HepG2 (cell line): ENCODE results near the gene GALK2. TPM values are rescaled to one million over a fixed set of nuclear protein-coding genes. Genes with fewer than 3 reads are reported as not detected.

Experiments
- ATAC-seq: fragments of 200-7000 bp; cut with Tn5 transposase; 3 replicates; pipeline ENCODE4 v1.9.1; 2020; ENCODE audit warnings: mild to moderate bottlenecking, moderate library complexity
- BruUV-seq: library from RNA; stranded (reverse); fragments of 400-500 nt; replicated peaks from 2 replicates; lab custom pipeline; 2021; lab: Mats Ljungman, UMichigan
- CTCF ChIA-PET: fragments of 300-600 bp; formaldehyde crosslinking; extraction: SDS; loops from one replicate; lab custom pipeline; 2021; ENCODE audit warnings: low total read pairs, inconsistent platforms, low intra/inter-chr PET ratio; lab: Yijun Ruan, JAX
- POLR2A ChIA-PET: fragments of 350-600 bp; sonication (Branson Sonifier 250); formaldehyde crosslinking; loops from one replicate; lab custom pipeline; 2020; ENCODE audit warnings: antibody characterized with exemption, inconsistent platforms; lab: Yijun Ruan, JAX
- DNase-seq: peaks from one replicate; pipeline ENCODE4 v3.0.0-alpha.2; 2015; ENCODE audit warnings: low spot score
- FAIRE-seq: peaks from 3 replicates; lab custom pipeline; 2011; peaks lifted over from hg19 to GRCh38; lab: Jason Lieb, UNC
- H2AFZ ChIP-seq: one replicate; pipeline ENCODE4 v1.6.1; 2011; ENCODE audit warnings: low read length, inconsistent platforms
- H3K27ac ChIP-seq: fragments of 300-600 bp; 3 replicates; pipeline ENCODE4 v1.8.0; 2011; ENCODE audit warnings: mixed run types, mild to moderate bottlenecking, mixed read lengths, low read length, inconsistent platforms; ENCODE audit not compliant: insufficient read depth; ENCODE audit errors: extremely low read length
- H3K27me3 ChIP-seq, 2 experiments: fragments of 200-600 bp in 1 of 2; 2 replicates in 1 of 2; 3 replicates in 1 of 2; pipeline versions ENCODE4 v1.6.0 to v1.8.0; 2011; ENCODE audit warnings: low read length in 2 of 2, mild to moderate bottlenecking in 2 of 2, moderate library complexity in 2 of 2, inconsistent platforms in 1 of 2; ENCODE audit not compliant: insufficient read depth in 2 of 2, control insufficient read depth in 1 of 2
- H3K36me3 ChIP-seq, 2 experiments: fragments of 200-600 bp in 1 of 2; replicated peaks in 1 of 2; 2 replicates in 1 of 2; 3 replicates in 1 of 2; pipeline versions ENCODE4 v1.5.1 to v1.8.0; 2011; ENCODE audit warnings: low read length in 2 of 2, inconsistent platforms in 1 of 2; ENCODE audit not compliant: insufficient read depth in 2 of 2, control insufficient read depth in 1 of 2
- H3K4me1 ChIP-seq: 2 replicates; pipeline ENCODE4 v1.5.1; 2012; ENCODE audit warnings: low read length, inconsistent platforms; ENCODE audit not compliant: insufficient read depth
- H3K4me2 ChIP-seq: 2 replicates; pipeline ENCODE4 v1.6.0; 2011; ENCODE audit warnings: low read depth, low read length, inconsistent platforms
- H3K4me3 ChIP-seq, 3 experiments: fragments of 200-600 bp in 1 of 3; sonication (generic), shearing (Covaris generic) in 1 of 3; replicated peaks in 1 of 3; 2 replicates each; pipeline ENCODE4 v1.5.1; 2011 to 2016; ENCODE audit warnings: low read length in 3 of 3, inconsistent platforms in 2 of 3, low read depth in 2 of 3, mild to moderate bottlenecking in 2 of 3, control low read depth in 1 of 3, mixed read lengths in 1 of 3; ENCODE audit not compliant: insufficient read depth in 1 of 3
- H3K79me2 ChIP-seq: one replicate; pipeline ENCODE4 v1.6.1; 2011; ENCODE audit warnings: low read length, inconsistent platforms; ENCODE audit not compliant: insufficient read depth
- H3K9ac ChIP-seq: 2 replicates; pipeline ENCODE4 v1.6.0; 2011; ENCODE audit warnings: mild to moderate bottlenecking, low read depth, low read length, inconsistent platforms; ENCODE audit not compliant: insufficient read depth
- H3K9me3 ChIP-seq: 2 replicates; pipeline ENCODE4 v1.5.1; 2012; ENCODE audit warnings: mild to moderate bottlenecking, low read length
- H4K20me1 ChIP-seq: 2 replicates; pipeline ENCODE4 v1.6.0; 2011; ENCODE audit warnings: inconsistent platforms, mild to moderate bottlenecking, low read length, moderate library complexity; ENCODE audit not compliant: insufficient read depth
- CAMTA2 ChIP-seq: sonication (generic); formaldehyde crosslinking; IDR thresholded peaks from 2 replicates; pipeline ENCODE4 v1.4.0; 2020; ENCODE audit warnings: mild to moderate bottlenecking, missing genetic modification reagents, borderline replicate concordance
- ERF ChIP-seq: IDR thresholded peaks from 2 replicates; pipeline ENCODE4 v1.6.1; 2018; ENCODE audit warnings: missing biosample characterization, missing genetic modification reagents
- GTF2F1 ChIP-seq: fragments of 150-350 bp; IDR thresholded peaks from 2 replicates; pipeline ENCODE4 v1.6.1; 2014; ENCODE audit warnings: low read length
- HCFC1 ChIP-seq: fragments of 150-350 bp; IDR thresholded peaks from 2 replicates; pipeline ENCODE4 v1.6.1; 2014; ENCODE audit warnings: low read depth, low read length
- HMGA1 ChIP-seq: sonication (generic); formaldehyde crosslinking; conservative IDR thresholded peaks from 2 replicates; pipeline ENCODE4 v1.4.0; 2020; ENCODE audit warnings: missing genetic modification reagents
- KDM3A ChIP-seq: IDR thresholded peaks from 2 replicates; pipeline ENCODE4 v1.6.1; 2018; ENCODE audit warnings: low read depth, missing compliant biosample characterization
- NBN ChIP-seq: fragments of 450-650 bp; conservative IDR thresholded peaks from 2 replicates; pipeline ENCODE4 v1.6.1; 2017
- PAWR ChIP-seq: sonication (generic); formaldehyde crosslinking; IDR thresholded peaks from 2 replicates; pipeline ENCODE4 v1.4.0; 2020; ENCODE audit warnings: missing genetic modification reagents, mild to moderate bottlenecking, borderline replicate concordance
- PCBP1 ChIP-seq: fragments of 200-400 bp; formaldehyde crosslinking; IDR thresholded peaks from 2 replicates; pipeline ENCODE4 v1.6.1; 2017; ENCODE audit warnings: mild to moderate bottlenecking, low read depth, low read length, borderline replicate concordance
- POGK ChIP-seq: sonication (generic); formaldehyde crosslinking; conservative IDR thresholded peaks from 2 replicates; pipeline ENCODE4 v1.8.0; 2022; ENCODE audit warnings: mild to moderate bottlenecking, moderate library complexity, missing genetic modification reagents
- SALL2 ChIP-seq: sonication (generic); formaldehyde crosslinking; IDR thresholded peaks from 2 replicates; pipeline ENCODE4 v1.8.1; 2023; ENCODE audit warnings: mild to moderate bottlenecking, missing genetic modification reagents, inconsistent platforms
- SKI ChIP-seq: fragments of 450-650 bp; IDR thresholded peaks from one replicate; pipeline ENCODE4 v1.6.1; 2018; ENCODE audit warnings: mild to moderate bottlenecking; ENCODE audit not compliant: partially characterized antibody
- SNAPC5 ChIP-seq: sonication (generic); formaldehyde crosslinking; IDR thresholded peaks from 2 replicates; pipeline ENCODE4 v1.8.1; 2023; ENCODE audit warnings: mild to moderate bottlenecking, missing genetic modification reagents, borderline replicate concordance
- TFDP1 ChIP-seq: IDR thresholded peaks from 2 replicates; pipeline ENCODE4 v1.6.1; 2016; ENCODE audit warnings: missing compliant biosample characterization, missing genetic modification reagents, borderline replicate concordance
- XBP1 ChIP-seq: sonication (generic); formaldehyde crosslinking; IDR thresholded peaks from 2 replicates; pipeline ENCODE4 v1.5.0; 2020; ENCODE audit warnings: missing genetic modification reagents
- ZMAT5 ChIP-seq: sonication (generic); formaldehyde crosslinking; IDR thresholded peaks from 2 replicates; pipeline ENCODE4 v1.5.0; 2020; ENCODE audit warnings: mild to moderate bottlenecking, low read depth, missing genetic modification reagents, borderline replicate concordance
- ZNF382 ChIP-seq: sonication (generic); formaldehyde crosslinking; IDR thresholded peaks from 2 replicates; pipeline ENCODE4 v1.5.0; 2020; ENCODE audit warnings: missing genetic modification reagents, mild to moderate bottlenecking, borderline replicate concordance
- ZNF816 ChIP-seq: sonication (generic); formaldehyde crosslinking; IDR thresholded peaks from 2 replicates; pipeline ENCODE4 v1.8.0; 2022; ENCODE audit warnings: missing genetic modification reagents, mild to moderate bottlenecking, borderline replicate concordance
- WGBS: methylation state at CpG from one replicate; pipeline ENCODE4 v1.1.6; 2017; ENCODE audit warnings: low lambda C conversion rate; 5-methylcytosine and 5-hydroxymethylcytosine counted together
- in situ Hi-C: cut with HindIII; loops from 2 replicates; pipeline ENCODE4 v1.10.0; 2017; ENCODE audit warnings: low pct_unique_long_range_greater_than_20kb; ENCODE audit not compliant: extremely low pct_ligation_motif_present
- intact Hi-C: fragments of 100-400 bp; cut with micrococcal nuclease; formaldehyde crosslinking; loops from one replicate; pipeline ENCODE4 v1.10.0; 2022; ENCODE audit not compliant: unreplicated experiment
- polyA plus RNA-seq, 8 experiments: library from polyadenylated mRNA; depleted of rRNA in 3 of 8; stranded (reverse) in 7 of 8; unstranded in 1 of 8; fragments of >200 nt; fragmentation: Illumina TruSeq in 4 of 8; extraction: Trizol in 4 of 8; gene quantifications; 2 replicates each; pipeline versions ENCODE4 v1.2.1 to v1.2.3, GENCODE V29; 2011 to 2016; ENCODE audit warnings: low read depth in 4 of 8, missing spikeins in 1 of 8, mixed read lengths in 1 of 8; ENCODE audit not compliant: insufficient read depth in 1 of 8
- total RNA-seq, 5 experiments: library from RNA; depleted of rRNA; stranded (reverse); fragments of >200 nt; fragmentation: Illumina TruSeq; extraction: Trizol; gene quantifications; 2 replicates each; pipeline ENCODE4 v1.2.3, GENCODE V29; 2016; ENCODE audit warnings: low read depth in 1 of 5

Gene GALK2
- total and polyA plus RNA-seq, 2 of the 13 experiments (the other 11 are each of a cell fraction or from before 2014, with no cell fraction given): 17.6 to 32.8 TPM

GRCh38 chr15:49320351-49320750, 150.3 kb downstream of the GALK2 start:
- no peak overlapping the region for H2AFZ ChIP-seq
- no peaks in the 10 kb centered on the region for H3K27me3 ChIP-seq
- H4K20me1 ChIP-seq: no peaks in the 10 kb centered on the region
- H3K4me2 ChIP-seq: no peak overlapping the region
- H3K4me1 ChIP-seq: no peaks in the 10 kb centered on the region
- FAIRE-seq (no peak), ATAC-seq (no peak), DNase-seq (no peak)
- H3K9ac ChIP-seq: no peak overlapping the region
- ChIA-PET POLR2A (no interaction called here), CTCF (no interaction called here)
- H3K79me2 ChIP-seq: no peaks in the 10 kb centered on the region
- no peak overlapping the region for H3K4me3 ChIP-seq
- peaks cover 4 to 14% of the 10 kb centered on the region in 2 experiments; a peak in 3 of 5 replicates for H3K36me3 ChIP-seq
- no TSS peak for BruUV-seq
- intact Hi-C loops: no loop called here
- no peak overlapping the region for H3K27ac ChIP-seq
- in situ Hi-C loops: no loop called here
- H3K9me3 ChIP-seq: no peaks in the 10 kb centered on the region
- WGBS: 86% methylated on average over 1 of the region's 1 CpG
- TF ChIP-seq CAMTA2 (CRISPR knock-in tag): no peak
- no peak for TF ChIP-seq ZMAT5 (CRISPR knock-in tag)
- TF ChIP-seq PCBP1: no peak
- no peak for TF ChIP-seq SALL2 (CRISPR knock-in tag)
- TF ChIP-seq KDM3A (CRISPR knock-in tag): no peak

GRCh38 chr15:49323207-49323606, 153.2 kb downstream of the GALK2 start:
- H2AFZ ChIP-seq: no peak overlapping the region
- BruUV-seq: no TSS peak
- CTCF ChIA-PET: no interaction called here
- H3K36me3 ChIP-seq: peaks cover 4 to 14% of the 10 kb centered on the region in 2 experiments; a peak in 3 of 5 replicates
- H3K27ac ChIP-seq: no peak overlapping the region
- no peaks in the 10 kb centered on the region for H3K4me1 ChIP-seq
- H3K9me3 ChIP-seq: no peaks in the 10 kb centered on the region
- no peaks in the 10 kb centered on the region for H3K27me3 ChIP-seq
- DNase-seq: no peak
- no peak overlapping the region for H3K4me3 ChIP-seq
- POLR2A ChIA-PET: no interaction called here
- H4K20me1 ChIP-seq: no peaks in the 10 kb centered on the region
- no peaks in the 10 kb centered on the region for H3K79me2 ChIP-seq
- H3K4me2 ChIP-seq: no peak overlapping the region
- ATAC-seq: no peak
- in situ Hi-C loops (no loop called here), intact Hi-C loops (no loop called here)
- no peak for FAIRE-seq
- WGBS: 94% methylated on average over 1 of the region's 1 CpG
- H3K9ac ChIP-seq: no peak overlapping the region
- no peak for TF ChIP-seq TFDP1 (CRISPR knock-in tag)
- no peak for TF ChIP-seq HCFC1
- no peak for TF ChIP-seq ERF (CRISPR knock-in tag)
- no peak for TF ChIP-seq PAWR (CRISPR knock-in tag)
- TF ChIP-seq ZNF816 (CRISPR knock-in tag): no peak
- TF ChIP-seq XBP1 (CRISPR knock-in tag): no peak
- no peak for TF ChIP-seq HMGA1
- TF ChIP-seq NBN: no peak
- no peak for TF ChIP-seq SNAPC5
- no peak for TF ChIP-seq ZNF382 (CRISPR knock-in tag)
- TF ChIP-seq SKI: no peak
- no peak for TF ChIP-seq POGK (CRISPR knock-in tag)
- TF ChIP-seq GTF2F1: no peak
